HG03354 (cell line): ENCODE measurements around the gene CWF19L1.
"Not testable (repeated sequence)": the region's sequence is repeated elsewhere in the genome, so short reads cannot be mapped to it uniquely, and the experiment has no call there.

ENCODE experiments used
- ATAC-seq: cut with Tn5 transposase; IDR thresholded peaks from one replicate; pipeline ENCODE4 v1.9.1; 2021; ENCODE audit warnings: mild to moderate bottlenecking; ENCODE audit not compliant: unreplicated experiment, poor library complexity, severe bottlenecking

CWF19L1 gene

DNA sequence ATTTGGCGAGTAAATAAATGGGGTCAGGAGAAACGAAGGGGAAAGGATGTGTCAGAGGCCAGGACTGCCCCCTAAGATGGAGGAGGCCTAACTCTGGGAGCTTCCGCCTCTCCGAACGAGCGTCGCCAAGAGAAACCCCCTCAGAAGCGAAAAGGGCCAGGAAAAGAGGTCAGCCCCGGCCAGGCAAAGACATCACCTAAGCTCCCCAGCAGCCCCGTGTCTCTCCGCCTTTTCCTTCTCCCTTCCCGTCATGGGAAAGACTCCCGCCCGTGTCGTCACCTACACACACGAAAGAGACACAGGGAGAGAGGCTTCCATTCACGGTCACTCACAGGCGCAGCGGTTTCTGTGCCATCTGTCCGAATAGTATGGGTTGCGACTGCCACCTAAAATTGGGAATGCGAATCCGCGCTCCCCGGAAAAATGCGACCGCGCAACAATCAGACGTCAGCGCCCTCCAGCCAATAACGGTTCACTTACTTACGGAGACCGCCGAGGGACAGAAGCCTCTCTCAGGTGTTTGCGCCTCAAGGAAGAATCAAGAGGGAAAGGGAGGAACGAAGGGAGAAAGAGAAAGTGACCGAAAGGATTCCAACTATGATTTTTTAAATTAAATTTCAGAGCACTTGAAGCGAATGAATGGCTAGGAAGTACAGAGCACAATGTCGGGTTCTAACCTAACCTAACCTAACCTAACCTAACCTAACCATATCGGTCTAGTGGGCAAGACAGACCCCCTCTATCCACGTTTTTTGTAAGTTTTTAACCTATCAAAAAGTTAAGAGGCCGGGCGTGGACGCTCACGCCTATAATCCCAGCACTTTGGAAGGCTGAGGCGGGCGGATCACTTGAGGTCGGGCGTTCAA, at the start of gene CWF19L1:
Gene CWF19L1, minus strand, starts transcription at position 400 of the 866 bp plus-strand sequence. Its CDS starts 45 bp downstream, at position 355.
- ATAC-seq, result peak; percentile 81

- ATAC-seq, result no peak
Observed at GRCh38 chr10:100315615-100316014, 48.2 kb upstream of the CWF19L1 start.

- ATAC-seq, result no peak
Observed at GRCh38 chr10:100311298-100311697, 43.9 kb upstream of the CWF19L1 start.

DNA sequence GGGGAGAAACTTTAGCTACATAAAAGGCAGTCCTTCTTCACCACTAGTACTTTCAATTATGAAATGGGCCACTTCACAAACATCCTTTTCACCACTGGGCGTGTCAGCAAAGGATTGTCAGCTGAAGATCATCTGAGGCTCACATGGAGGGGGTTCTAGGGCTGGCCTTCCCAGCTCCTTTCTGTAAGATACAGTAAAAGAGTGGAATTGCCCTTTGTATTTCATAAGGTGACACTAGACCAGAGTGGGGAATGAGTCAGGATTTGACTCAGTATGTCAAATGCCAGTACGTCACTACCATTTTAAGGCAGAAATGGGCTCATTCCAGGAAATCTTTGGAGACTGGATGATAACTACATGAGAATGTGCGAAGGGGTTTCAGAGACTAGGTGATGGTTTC, 40.2 kb upstream of the CWF19L1 start:
- no peak for ATAC-seq

DNA sequence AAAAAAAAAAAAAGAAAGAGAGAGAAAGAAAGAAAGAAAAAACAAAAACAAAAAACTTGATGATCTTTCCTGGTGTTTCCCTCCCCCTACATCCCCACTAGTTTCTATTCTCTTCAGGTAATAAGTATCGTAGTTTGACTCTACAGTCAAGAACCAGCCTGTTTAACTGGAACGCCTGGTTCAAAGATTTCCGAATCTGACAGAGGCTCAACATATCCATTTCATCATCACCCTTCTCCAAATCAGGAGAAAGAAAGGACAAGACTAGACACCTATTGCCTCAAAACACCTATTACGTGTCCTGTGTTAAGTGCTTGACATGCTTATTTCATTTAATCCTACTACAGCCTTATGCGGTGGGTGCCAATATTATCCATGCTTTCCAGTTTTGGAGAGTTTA, 39.4 kb upstream of the CWF19L1 start:
- ATAC-seq, result no peak

DNA sequence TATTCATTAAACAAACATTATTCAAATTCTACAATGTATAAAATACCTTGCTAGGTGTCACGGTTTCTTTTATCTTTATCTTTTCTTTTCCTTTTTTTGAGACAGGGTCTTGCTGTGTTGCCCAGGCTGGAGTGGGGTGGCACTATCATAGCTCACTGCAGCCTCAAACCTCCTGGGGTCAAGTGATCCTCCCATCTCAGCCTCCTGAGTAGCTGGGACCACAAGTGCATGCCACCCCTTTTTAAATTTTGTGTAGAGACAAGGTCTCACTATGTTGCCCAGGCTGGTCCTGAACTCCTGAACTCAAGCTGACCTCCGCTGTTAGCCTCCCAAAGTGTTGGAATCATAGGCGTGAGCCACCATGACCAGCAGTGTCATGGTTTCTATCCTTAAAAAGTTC, 37.0 kb upstream of the CWF19L1 start:
- ATAC-seq, result no peak

DNA sequence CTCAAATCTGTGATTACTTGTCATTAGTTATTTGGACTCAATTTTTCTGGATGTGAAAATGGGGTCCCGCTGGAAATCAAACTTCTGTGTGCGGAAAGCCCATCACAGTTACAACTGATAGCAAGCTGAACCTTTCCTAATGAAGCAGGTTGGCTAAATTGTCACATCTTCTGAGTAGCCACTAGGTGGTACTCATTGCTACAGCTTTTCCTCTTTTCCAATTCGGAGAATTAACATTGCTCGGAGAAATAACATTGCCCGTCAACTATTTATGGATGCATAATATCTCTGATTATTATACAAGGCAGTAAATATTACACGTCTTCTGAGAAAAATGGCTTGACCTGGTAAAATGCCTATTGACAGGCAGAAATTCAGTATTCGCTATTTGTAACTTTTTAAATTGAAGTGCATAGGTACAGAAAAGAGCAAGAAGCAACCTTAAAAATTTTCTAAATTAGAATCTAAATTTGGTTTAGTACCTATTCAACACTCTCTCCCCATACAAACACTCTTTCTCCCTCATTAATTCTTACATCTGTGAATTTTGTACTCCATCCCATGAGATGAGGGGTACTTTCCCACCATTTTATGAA, 36.4 kb upstream of the CWF19L1 start:
- ATAC-seq, result no peak

- ATAC-seq, result not testable (repeated sequence)
Observed at GRCh38 chr10:100301123-100301522, 33.7 kb upstream of the CWF19L1 start.

- ATAC-seq, result no peak
Observed at GRCh38 chr10:100297242-100297641, 29.8 kb upstream of the CWF19L1 start.

DNA sequence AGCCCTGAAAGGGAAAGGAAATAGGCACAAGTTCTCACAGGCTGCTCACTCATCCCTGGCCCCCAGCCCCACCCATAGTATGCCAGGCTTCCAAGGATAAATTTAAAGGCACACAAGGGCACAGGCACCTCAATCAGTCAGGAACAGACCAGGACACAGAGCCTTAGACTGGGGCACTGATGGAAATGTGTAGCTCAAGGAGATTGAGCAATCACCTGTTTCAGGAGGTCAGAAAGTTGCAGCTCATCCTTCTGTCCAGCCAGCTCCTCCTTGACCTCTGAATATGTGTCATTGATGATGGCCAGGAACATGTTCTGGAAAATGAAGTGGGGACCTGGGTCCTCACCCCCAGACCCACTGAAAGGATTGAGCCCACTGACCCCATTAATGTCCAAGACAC, 25.6 kb upstream of the CWF19L1 start:
- ATAC-seq, result no peak

- ATAC-seq, result not testable (repeated sequence)
Observed at GRCh38 chr10:100292300-100292699, 24.9 kb upstream of the CWF19L1 start.

DNA sequence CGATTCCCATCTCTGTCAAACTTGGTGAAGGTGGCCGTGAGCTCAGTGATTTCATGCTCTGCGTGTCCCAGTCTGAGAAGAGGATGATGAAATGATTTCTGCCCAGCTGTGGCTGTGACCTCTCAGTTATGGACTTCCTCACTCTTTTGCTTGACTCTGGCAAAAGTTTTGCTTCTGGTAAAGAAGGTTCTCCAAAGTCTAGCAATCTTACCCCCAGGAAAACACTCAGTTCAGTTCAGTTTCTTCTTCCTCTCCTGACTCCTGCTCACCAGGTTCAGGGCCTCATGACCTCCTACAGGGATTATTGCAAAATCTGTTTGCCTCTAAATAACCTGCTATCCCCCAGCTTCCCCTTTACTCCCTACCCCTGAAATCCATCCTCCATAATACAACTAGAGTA, 23.9 kb upstream of the CWF19L1 start:
- no peak for ATAC-seq

GRCh38 chr10:100289641-100290040, 22.2 kb upstream of the CWF19L1 start:
- no peak for ATAC-seq

DNA sequence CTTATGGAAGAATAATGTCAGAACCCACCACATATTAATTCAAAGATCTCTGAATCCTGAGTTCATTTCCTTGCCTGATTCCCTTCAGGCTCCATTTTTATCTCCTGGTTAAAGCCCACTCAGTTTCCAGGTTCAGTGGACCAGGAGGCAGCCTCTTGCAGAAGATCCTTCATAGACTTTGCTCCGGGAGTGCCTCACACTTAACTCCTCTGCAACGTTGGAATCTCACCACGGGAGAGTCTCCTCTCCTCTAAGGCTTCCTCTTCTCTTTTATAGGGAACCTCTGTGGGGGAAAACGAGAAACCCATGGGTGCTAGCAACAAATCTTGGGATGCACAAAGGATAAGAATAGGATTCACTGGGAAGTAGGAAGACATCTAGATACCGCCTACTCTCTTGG, 20.8 kb upstream of the CWF19L1 start:
- no peak for ATAC-seq

GRCh38 chr10:100287756-100288155, 20.3 kb upstream of the CWF19L1 start:
- ATAC-seq, result no peak

- peak; percentile 91 for ATAC-seq
Observed at GRCh38 chr10:100286051-100287033, 18.9 kb upstream of the CWF19L1 start, which contains the start of gene BLOC1S2. Gene BLOC1S2, minus strand, starts transcription at chr10:100286680. Its CDS starts 21 bp downstream, at chr10:100286659.

GRCh38 chr10:100285326-100285725, 17.9 kb upstream of the CWF19L1 start:
- not testable (repeated sequence) for ATAC-seq

- ATAC-seq, result no peak
Observed at GRCh38 chr10:100282907-100283306, 15.5 kb upstream of the CWF19L1 start.

- ATAC-seq, result not testable (repeated sequence)
Observed at GRCh38 chr10:100276971-100277370, 9.5 kb upstream of the CWF19L1 start.
